ENCODE measurements around the gene LHPP. TPM values are rescaled to one million over a fixed set of nuclear protein-coding genes. Genes with fewer than 3 reads are reported as not detected.

LHPP gene
- total and polyA plus RNA-seq, 2 donors (not counting 1 experiment from before 2014, with no cell fraction given) = 10.2 to 15.6 TPM

DNA sequence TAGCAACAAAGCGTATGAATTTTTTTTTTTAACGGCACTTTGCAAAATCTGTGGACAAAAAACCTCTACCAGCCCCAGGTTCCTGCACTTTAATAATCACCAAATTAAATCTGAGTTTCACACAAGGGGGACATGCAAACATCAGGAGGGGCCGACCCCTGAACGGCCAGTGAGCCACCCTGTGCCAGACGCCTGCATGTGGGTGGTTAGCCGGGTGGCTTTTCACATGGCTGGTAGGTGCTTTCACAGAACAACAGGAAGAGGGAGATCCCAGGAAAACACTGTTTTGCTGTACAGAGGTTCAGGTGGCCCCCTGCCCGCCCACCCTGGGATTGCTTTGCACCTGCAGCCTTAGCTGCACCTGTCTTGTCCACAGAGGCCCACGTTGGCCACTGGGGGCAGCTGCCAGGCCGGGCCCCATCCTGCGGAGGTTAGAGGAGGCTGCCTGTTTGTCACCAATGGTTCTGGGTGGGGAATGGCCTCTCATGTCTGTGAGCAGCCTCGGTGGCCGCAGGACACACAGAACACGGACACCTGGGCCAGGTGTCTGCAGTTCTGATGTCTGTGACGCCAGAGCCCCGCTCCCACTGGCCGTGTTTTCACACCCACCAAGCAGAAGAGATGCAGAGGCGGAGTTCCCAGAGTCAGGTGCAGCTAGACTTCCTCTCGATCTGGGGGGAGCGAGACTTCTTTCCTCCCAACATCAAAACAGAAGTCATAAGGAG, 174.8 kb downstream of the LHPP start:
- Histone ChIP-seq H3K27me3 (ENCODE audit: control insufficient read depth, insufficient read depth, low read length) (no peaks in the 10 kb centered on the region), H3K9me3 (ENCODE audit: control insufficient read depth, insufficient read depth, low read depth, low read length) (no peaks in the 10 kb centered on the region), H3K4me3 (replicated peaks in 1 of 4; ENCODE audit: control extremely low read depth in 1 of 4, insufficient read depth in 1 of 4, low read depth in 3 of 4, low read length in 4 of 4) (no peak overlapping the region), H4K20me1 (ENCODE audit: control insufficient read depth, extremely low read depth, insufficient read depth, low read length) (no peaks in the 10 kb centered on the region), H3K79me2 (ENCODE audit: control insufficient read depth, insufficient read depth, low read length) (no peaks in the 10 kb centered on the region), H3K36me3 (ENCODE audit: control insufficient read depth, insufficient read depth, low read length) (no peaks in the 10 kb centered on the region), H2AFZ (ENCODE audit: low read length) (no peak overlapping the region), H3K4me1 (ENCODE audit: control insufficient read depth, extremely low read depth, insufficient read depth, low read length) (peaks cover 8% of the 10 kb centered on the region), H3K9ac (ENCODE audit: insufficient read depth, low read length) (no peak overlapping the region), H3K27ac (ENCODE audit: insufficient read depth, low read length) (no peak overlapping the region), H3K4me2 (ENCODE audit: extremely low read depth, insufficient read depth, low read length) (no peak overlapping the region)
- TF ChIP-seq, protein P1, sequence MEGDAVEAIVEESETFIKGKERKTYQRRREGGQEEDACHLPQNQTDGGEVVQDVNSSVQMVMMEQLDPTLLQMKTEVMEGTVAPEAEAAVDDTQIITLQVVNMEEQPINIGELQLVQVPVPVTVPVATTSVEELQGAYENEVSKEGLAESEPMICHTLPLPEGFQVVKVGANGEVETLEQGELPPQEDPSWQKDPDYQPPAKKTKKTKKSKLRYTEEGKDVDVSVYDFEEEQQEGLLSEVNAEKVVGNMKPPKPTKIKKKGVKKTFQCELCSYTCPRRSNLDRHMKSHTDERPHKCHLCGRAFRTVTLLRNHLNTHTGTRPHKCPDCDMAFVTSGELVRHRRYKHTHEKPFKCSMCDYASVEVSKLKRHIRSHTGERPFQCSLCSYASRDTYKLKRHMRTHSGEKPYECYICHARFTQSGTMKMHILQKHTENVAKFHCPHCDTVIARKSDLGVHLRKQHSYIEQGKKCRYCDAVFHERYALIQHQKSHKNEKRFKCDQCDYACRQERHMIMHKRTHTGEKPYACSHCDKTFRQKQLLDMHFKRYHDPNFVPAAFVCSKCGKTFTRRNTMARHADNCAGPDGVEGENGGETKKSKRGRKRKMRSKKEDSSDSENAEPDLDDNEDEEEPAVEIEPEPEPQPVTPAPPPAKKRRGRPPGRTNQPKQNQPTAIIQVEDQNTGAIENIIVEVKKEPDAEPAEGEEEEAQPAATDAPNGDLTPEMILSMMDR (conservative IDR thresholded peaks at IDR 0.05 in 1 of 2, IDR thresholded peaks at IDR 0.05 in 1 of 2; ENCODE audit: low read depth in 1 of 2, low read length in 2 of 2) = no peak
- no peak for TF ChIP-seq EZH2 (IDR thresholded peaks at IDR 0.05; ENCODE audit: low read length, missing control alignments)
- no peak for DNase-seq (ENCODE audit: low read depth in 2 of 2)

DNA sequence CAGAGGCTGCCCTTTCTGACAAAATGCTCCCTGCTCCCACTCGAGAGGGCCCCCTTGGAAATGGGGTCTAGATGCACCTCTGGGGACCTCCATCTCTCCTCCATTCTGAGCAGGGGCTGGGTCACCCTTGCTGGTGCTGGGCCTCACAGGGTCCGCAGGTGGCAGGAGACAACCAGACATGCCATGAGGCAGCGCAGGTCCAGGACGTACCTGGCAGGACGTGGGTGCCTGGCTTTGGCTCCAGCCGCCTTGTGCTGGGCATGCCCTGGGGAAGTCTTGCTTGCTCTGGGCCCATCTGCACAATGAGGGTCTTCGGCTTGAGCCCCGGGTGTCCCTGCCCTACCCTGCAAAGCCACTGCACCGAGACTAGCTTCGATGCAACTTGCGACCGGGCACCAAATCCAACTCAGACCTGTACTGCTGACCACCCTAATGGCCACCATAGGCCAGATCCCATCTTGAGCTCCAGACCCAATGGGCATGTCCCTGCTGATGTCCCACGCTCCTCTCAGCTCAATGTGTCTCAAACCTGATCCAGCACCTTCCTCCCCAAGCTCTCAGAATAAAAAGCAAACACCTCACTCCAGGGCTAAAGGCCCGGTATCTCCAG, 175.6 kb downstream of the LHPP start:
- H3K27me3 ChIP-seq (ENCODE audit: control insufficient read depth, insufficient read depth, low read length) = no peaks in the 10 kb centered on the region
- no peak overlapping the region for H3K9ac ChIP-seq (ENCODE audit: insufficient read depth, low read length)
- peaks cover 10% of the 10 kb centered on the region for H3K4me1 ChIP-seq (ENCODE audit: control insufficient read depth, extremely low read depth, insufficient read depth, low read length)
- no peaks in the 10 kb centered on the region for H4K20me1 ChIP-seq (ENCODE audit: control insufficient read depth, extremely low read depth, insufficient read depth, low read length)
- H3K79me2 ChIP-seq (ENCODE audit: control insufficient read depth, insufficient read depth, low read length) = no peaks in the 10 kb centered on the region
- H3K9me3 ChIP-seq (ENCODE audit: control insufficient read depth, insufficient read depth, low read depth, low read length) = no peaks in the 10 kb centered on the region
- H3K36me3 ChIP-seq (ENCODE audit: control insufficient read depth, insufficient read depth, low read length) = no peaks in the 10 kb centered on the region
- no peak overlapping the region for H3K27ac ChIP-seq (ENCODE audit: insufficient read depth, low read length)
- DNase-seq (ENCODE audit: low read depth in 2 of 2) = no peak
- H3K4me3 ChIP-seq (replicated peaks in 1 of 4; ENCODE audit: control extremely low read depth in 1 of 4, insufficient read depth in 1 of 4, low read depth in 3 of 4, low read length in 4 of 4) = no peak overlapping the region
- TF ChIP-seq, protein P1 (conservative IDR thresholded peaks at IDR 0.05 in 1 of 2, IDR thresholded peaks at IDR 0.05 in 1 of 2; ENCODE audit: low read depth in 1 of 2, low read length in 2 of 2) = no peak
- TF ChIP-seq EZH2 (IDR thresholded peaks at IDR 0.05; ENCODE audit: low read length, missing control alignments) = no peak
- no peak overlapping the region for H3K4me2 ChIP-seq (ENCODE audit: extremely low read depth, insufficient read depth, low read length)
- H2AFZ ChIP-seq (ENCODE audit: low read length) = no peak overlapping the region

DNA sequence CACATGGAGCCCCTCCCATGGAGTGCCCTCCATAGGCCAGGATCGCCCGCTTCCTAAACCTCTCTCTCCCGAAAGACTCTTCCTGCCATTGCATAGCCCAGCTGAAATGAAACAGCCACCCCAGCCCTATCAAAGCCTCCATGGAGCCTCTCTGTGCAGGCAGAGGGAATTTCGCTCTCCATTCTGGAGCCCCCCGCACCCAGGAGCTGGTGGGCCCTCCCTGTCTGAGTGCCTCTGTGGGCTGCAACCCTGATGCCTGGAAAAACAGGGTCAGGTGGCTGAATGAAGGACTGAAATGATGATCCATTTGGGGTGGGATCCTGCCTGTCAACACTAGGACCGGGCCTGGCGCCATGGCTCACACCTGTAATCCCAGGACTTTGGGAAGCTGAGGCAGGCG, 176.1 kb downstream of the LHPP start:
- no peak for TF ChIP-seq EZH2 (IDR thresholded peaks at IDR 0.05; ENCODE audit: low read length, missing control alignments)
- TF ChIP-seq, protein P1 (conservative IDR thresholded peaks at IDR 0.05 in 1 of 2, IDR thresholded peaks at IDR 0.05 in 1 of 2; ENCODE audit: low read depth in 1 of 2, low read length in 2 of 2) = no peak
- Histone ChIP-seq H3K4me2 (ENCODE audit: extremely low read depth, insufficient read depth, low read length) (no peak overlapping the region), H3K36me3 (ENCODE audit: control insufficient read depth, insufficient read depth, low read length) (no peaks in the 10 kb centered on the region), H3K27ac (ENCODE audit: insufficient read depth, low read length) (no peak overlapping the region), H3K4me3 (replicated peaks in 1 of 4; ENCODE audit: control extremely low read depth in 1 of 4, insufficient read depth in 1 of 4, low read depth in 3 of 4, low read length in 4 of 4) (no peak overlapping the region), H2AFZ (ENCODE audit: low read length) (no peak overlapping the region), H3K4me1 (ENCODE audit: control insufficient read depth, extremely low read depth, insufficient read depth, low read length) (peaks cover 10% of the 10 kb centered on the region), H3K9me3 (ENCODE audit: control insufficient read depth, insufficient read depth, low read depth, low read length) (no peaks in the 10 kb centered on the region), H3K79me2 (ENCODE audit: control insufficient read depth, insufficient read depth, low read length) (no peaks in the 10 kb centered on the region), H3K9ac (ENCODE audit: insufficient read depth, low read length) (no peak overlapping the region), H3K27me3 (ENCODE audit: control insufficient read depth, insufficient read depth, low read length) (no peaks in the 10 kb centered on the region), H4K20me1 (ENCODE audit: control insufficient read depth, extremely low read depth, insufficient read depth, low read length) (no peaks in the 10 kb centered on the region)
- no peak for DNase-seq (ENCODE audit: low read depth in 2 of 2)
